OCI-LY3 (cell line): ENCODE data around the gene SPEF1.

ENCODE experiments used
- H2AFZ ChIP-seq: fragments of 200-600, 300-600 bp; shearing (Covaris generic); 2 replicates; pipeline ENCODE4 v1.6.0; 2014; ENCODE audit warnings: antibody characterized with exemption, low read depth, low read length
- H3K27ac ChIP-seq: fragments of 200-600, 300-600 bp; sonication (generic); 2 replicates; pipeline ENCODE4 v1.5.1; 2014; ENCODE audit warnings: mild to moderate bottlenecking, low read length, moderate library complexity, mixed read lengths
- H3K27me3 ChIP-seq: fragments of 200-600, 300-600 bp; sonication (generic); 2 replicates; pipeline ENCODE4 v1.6.1; 2014; ENCODE audit warnings: low read depth, low read length, mixed read lengths
- H3K36me3 ChIP-seq: fragments of 200-600, 300-600 bp; sonication (generic); replicated peaks from 2 replicates; pipeline ENCODE3; 2014; ENCODE audit warnings: low read depth, low read length, mixed read lengths
- H3K4me1 ChIP-seq: fragments of 300-600, 200-600 bp; sonication (generic); 2 replicates; pipeline ENCODE4 v1.6.1; 2014; ENCODE audit warnings: low read length, mixed read lengths
- H3K4me2 ChIP-seq: fragments of 200-600, 300-600 bp; sonication (generic); 2 replicates; pipeline ENCODE4 v1.6.1; 2014; ENCODE audit warnings: low read length, mixed read lengths
- H3K4me3 ChIP-seq: fragments of 300-600, 200-600 bp; sonication (generic); 2 replicates; pipeline ENCODE4 v1.5.1; 2014; ENCODE audit warnings: antibody characterized with exemption, mild to moderate bottlenecking, low read length, moderate library complexity
- H3K79me2 ChIP-seq: fragments of 300-600, 200-600 bp; shearing (Covaris generic); 2 replicates; pipeline ENCODE4 v1.6.1; 2014; ENCODE audit warnings: mild to moderate bottlenecking, low read length, mixed read lengths
- H3K9ac ChIP-seq: fragments of 300-600, 200-600 bp; shearing (Covaris generic); 2 replicates; pipeline ENCODE4 v1.6.0; 2014; ENCODE audit warnings: mild to moderate bottlenecking, low read length, moderate library complexity
- H3K9me3 ChIP-seq: fragments of 200-600, 300-600 bp; shearing (Covaris generic); 2 replicates; pipeline ENCODE4 v1.6.1; 2014; ENCODE audit warnings: low read length, mixed read lengths; ENCODE audit not compliant: insufficient read depth
- H4K20me1 ChIP-seq: fragments of 200-600, 300-600 bp; sonication (generic); 2 replicates; pipeline ENCODE4 v1.6.1; 2016; ENCODE audit warnings: low read length, mixed read lengths; ENCODE audit not compliant: insufficient read depth
- EZH2phosphoT487 ChIP-seq: fragments of 200-600 bp; shearing (Covaris generic); IDR thresholded peaks from 2 replicates; pipeline ENCODE4 v1.6.1; 2018; ENCODE audit warnings: antibody characterized with exemption, mixed run types, low read depth
- TF ChIP-seq, protein P1 (sequence below): fragments of 200-600, 300-600 bp; sonication (generic); IDR thresholded peaks from 2 replicates; pipeline ENCODE4 v1.5.1; 2014; ENCODE audit warnings: antibody characterized with exemption, low read length, low read depth

Gene SPEF1

DNA sequence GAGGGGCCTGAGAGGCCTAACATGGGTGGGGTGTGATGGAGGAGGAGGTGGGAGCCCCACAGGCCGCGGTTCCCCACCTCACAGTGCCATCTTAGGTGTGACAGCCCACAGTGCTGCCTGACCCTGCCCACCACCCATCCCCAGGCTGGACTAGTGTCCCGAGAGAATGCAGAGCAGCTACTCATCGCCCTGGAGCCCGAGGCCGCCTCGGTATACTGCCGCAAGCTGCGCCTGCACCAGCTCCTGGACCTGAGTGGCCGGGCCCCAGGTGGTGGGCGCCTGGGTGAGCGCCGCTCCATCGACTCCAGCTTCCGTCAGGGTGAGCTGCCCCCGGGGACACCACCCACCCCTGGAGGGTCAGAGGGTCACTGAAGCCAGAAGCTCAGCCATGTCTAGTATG lies 33.2 kb downstream of the SPEF1 start:
- Histone ChIP-seq H3K9ac (no peak overlapping the region), H2AFZ (no peak overlapping the region), H3K4me1 (no peaks in the 10 kb centered on the region), H3K27ac (no peak overlapping the region), H3K4me3 (no peak overlapping the region), H3K36me3 (peaks cover 3% of the 10 kb centered on the region), H3K9me3 (no peaks in the 10 kb centered on the region), H3K79me2 (no peaks in the 10 kb centered on the region), H3K27me3 (0 out of 2 replicates have a peak, but pooled peaks cover 6% of the 10 kb centered on the region), H3K4me2 (no peak overlapping the region), H4K20me1 (no peaks in the 10 kb centered on the region; the same call in 1 of the 2 replicates)
- no peak for TF ChIP-seq EZH2phosphoT487
- TF ChIP-seq, protein P1, sequence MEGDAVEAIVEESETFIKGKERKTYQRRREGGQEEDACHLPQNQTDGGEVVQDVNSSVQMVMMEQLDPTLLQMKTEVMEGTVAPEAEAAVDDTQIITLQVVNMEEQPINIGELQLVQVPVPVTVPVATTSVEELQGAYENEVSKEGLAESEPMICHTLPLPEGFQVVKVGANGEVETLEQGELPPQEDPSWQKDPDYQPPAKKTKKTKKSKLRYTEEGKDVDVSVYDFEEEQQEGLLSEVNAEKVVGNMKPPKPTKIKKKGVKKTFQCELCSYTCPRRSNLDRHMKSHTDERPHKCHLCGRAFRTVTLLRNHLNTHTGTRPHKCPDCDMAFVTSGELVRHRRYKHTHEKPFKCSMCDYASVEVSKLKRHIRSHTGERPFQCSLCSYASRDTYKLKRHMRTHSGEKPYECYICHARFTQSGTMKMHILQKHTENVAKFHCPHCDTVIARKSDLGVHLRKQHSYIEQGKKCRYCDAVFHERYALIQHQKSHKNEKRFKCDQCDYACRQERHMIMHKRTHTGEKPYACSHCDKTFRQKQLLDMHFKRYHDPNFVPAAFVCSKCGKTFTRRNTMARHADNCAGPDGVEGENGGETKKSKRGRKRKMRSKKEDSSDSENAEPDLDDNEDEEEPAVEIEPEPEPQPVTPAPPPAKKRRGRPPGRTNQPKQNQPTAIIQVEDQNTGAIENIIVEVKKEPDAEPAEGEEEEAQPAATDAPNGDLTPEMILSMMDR, result no peak

DNA sequence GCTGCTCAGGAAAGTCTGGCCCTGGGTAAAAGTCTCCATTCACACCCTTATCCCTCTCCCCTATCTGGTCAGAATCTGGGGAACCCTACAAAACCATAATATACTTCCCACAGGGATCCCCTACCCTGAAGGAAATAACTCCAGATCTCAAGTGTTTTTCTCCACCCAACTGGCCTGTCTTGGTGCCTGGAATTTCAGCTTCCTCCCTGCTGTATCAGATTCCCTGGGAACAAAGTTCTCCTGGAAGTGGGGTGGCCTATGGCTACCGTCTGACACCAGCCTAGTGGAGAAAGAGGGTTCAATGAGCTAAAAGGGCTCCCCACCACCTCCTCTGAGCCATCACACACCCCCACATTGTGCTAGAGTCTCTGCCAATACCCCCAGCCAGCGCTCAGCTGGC lies 33.8 kb downstream of the SPEF1 start:
- TF ChIP-seq EZH2phosphoT487, result no peak
- TF ChIP-seq, protein P1, result no peak
- Histone ChIP-seq H3K9ac (no peak overlapping the region), H3K79me2 (no peaks in the 10 kb centered on the region), H3K4me3 (no peak overlapping the region), H2AFZ (no peak overlapping the region), H4K20me1 (no peaks in the 10 kb centered on the region), H3K9me3 (no peaks in the 10 kb centered on the region), H3K36me3 (peaks cover 3% of the 10 kb centered on the region), H3K27ac (no peak overlapping the region), H3K4me2 (no peak overlapping the region), H3K27me3 (0 out of 2 replicates have a peak, but pooled peaks cover 6% of the 10 kb centered on the region), H3K4me1 (no peaks in the 10 kb centered on the region)

DNA sequence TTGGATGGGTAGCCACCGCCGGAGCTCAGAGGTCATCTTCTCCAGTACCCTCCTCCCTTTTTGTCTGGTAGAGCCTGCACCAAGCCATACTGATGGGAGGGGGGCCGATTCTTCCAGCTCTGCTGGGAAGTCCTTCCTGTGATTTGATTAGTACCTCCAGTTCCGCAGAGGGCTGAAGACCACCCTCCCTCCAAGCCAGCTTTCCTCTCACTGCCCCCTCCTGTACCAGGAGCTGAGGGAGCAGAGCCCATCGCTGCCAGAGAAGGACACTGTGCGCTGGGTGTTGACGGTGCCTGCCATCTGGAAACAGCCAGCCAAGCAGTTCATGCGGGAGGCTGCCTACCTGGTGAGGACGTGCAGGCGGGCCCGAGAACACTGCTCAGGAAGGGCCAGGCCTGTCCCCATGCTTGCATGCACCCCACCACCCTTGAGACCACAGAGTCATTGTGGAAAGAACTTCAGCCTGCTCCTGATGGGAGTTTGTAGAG lies 35.5 kb downstream of the SPEF1 start:
- no peak overlapping the region for H3K27ac ChIP-seq

DNA sequence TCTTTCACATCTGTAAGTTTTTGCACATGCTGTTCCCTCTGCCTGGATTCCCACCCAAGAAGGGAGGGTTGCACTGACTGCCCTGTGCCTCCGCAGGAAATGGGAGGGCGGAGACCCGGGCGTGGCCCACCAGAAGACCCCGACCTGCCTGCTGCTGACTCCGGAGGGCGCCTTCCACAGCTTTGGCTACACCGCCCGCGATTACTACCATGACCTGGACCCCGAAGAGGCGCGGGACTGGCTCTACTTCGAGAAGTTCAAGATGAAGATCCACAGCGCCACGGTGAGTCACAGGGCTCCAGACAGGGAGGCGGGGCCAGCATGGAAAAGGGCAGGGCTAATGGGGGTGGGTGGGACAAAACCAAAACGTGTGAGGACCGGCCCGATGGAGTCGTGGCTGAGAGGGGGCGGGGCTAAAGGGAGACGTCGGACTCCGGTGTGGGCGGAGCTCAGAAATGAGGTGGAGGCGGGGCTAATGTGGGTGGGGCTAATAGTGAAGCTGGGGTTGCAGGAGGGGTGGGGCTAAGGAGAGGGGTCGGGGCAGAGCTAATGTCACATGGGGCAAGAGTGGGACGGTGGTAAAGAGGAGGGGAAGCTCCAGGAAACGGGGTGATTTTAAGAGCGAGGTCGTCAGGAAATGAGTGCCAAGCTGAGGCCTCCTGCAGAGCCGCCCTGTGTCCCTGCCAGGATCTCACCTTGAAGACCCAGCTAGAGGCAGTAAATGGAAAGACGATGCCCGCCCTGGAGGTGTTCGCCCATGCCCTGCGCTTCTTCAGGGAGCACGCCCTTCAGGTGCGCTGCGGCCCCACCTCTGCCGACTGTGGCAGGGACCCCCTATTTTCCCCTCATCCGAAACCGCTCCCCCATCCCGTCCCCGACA lies 36.2 kb downstream of the SPEF1 start:
- H3K36me3 ChIP-seq, result no peaks in the 10 kb centered on the region
- no peak overlapping the region for H3K9ac ChIP-seq
- 0 out of 2 replicates have a peak, but pooled peaks cover 6% of the 10 kb centered on the region for H3K27me3 ChIP-seq
- no peaks in the 10 kb centered on the region for H3K9me3 ChIP-seq
- no peaks in the 10 kb centered on the region for H3K4me1 ChIP-seq
- no peaks in the 10 kb centered on the region for H3K79me2 ChIP-seq
- H3K27ac ChIP-seq, result no peak overlapping the region
- no peaks in the 10 kb centered on the region for H4K20me1 ChIP-seq
- H3K4me2 ChIP-seq, result no peak overlapping the region
- no peak overlapping the region for H2AFZ ChIP-seq
- no peak for TF ChIP-seq EZH2phosphoT487
- TF ChIP-seq, protein P1, result no peak
- H3K4me3 ChIP-seq, result no peak overlapping the region

More for the DNA sequence above, 35.5 kb downstream of the SPEF1 start:
- Histone ChIP-seq H3K4me3 (no peak overlapping the region), H3K9me3 (no peaks in the 10 kb centered on the region), H2AFZ (no peak overlapping the region), H3K36me3 (no peaks in the 10 kb centered on the region), H3K9ac (no peak overlapping the region), H4K20me1 (no peaks in the 10 kb centered on the region), H3K79me2 (no peaks in the 10 kb centered on the region), H3K4me1 (no peaks in the 10 kb centered on the region), H3K27me3 (0 out of 2 replicates have a peak, but pooled peaks cover 6% of the 10 kb centered on the region), H3K4me2 (no peak overlapping the region)
- no peak for TF ChIP-seq EZH2phosphoT487
- TF ChIP-seq, protein P1, result no peak
